ENCODE data around the gene RGS7.

GRCh38 chr1:241139047-241139446, 218.0 kb downstream of the RGS7 start:
- TF ChIP-seq, protein P1, sequence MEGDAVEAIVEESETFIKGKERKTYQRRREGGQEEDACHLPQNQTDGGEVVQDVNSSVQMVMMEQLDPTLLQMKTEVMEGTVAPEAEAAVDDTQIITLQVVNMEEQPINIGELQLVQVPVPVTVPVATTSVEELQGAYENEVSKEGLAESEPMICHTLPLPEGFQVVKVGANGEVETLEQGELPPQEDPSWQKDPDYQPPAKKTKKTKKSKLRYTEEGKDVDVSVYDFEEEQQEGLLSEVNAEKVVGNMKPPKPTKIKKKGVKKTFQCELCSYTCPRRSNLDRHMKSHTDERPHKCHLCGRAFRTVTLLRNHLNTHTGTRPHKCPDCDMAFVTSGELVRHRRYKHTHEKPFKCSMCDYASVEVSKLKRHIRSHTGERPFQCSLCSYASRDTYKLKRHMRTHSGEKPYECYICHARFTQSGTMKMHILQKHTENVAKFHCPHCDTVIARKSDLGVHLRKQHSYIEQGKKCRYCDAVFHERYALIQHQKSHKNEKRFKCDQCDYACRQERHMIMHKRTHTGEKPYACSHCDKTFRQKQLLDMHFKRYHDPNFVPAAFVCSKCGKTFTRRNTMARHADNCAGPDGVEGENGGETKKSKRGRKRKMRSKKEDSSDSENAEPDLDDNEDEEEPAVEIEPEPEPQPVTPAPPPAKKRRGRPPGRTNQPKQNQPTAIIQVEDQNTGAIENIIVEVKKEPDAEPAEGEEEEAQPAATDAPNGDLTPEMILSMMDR (IDR thresholded peaks at IDR 0.05): no peak
- TF ChIP-seq POLR2A (IDR thresholded peaks at IDR 0.05): no peak

Data from vagina (tissue), 2 donors.